Endothelial cell (in vitro differentiated cells): ENCODE measurements around the gene VIL1. TPM values are rescaled to one million over a fixed set of nuclear protein-coding genes. Genes with fewer than 3 reads are reported as not detected.
A peak's percentile ranks its signal among the peaks of the same experiment; 100 is the strongest.

ENCODE experiments used
- DNase-seq: peaks from one replicate; pipeline ENCODE4 v3.0.0; 2021; ENCODE audit warnings: low spot score
- H3K27ac Mint-ChIP-seq: one replicate; pipeline ENCODE4 v1.8.0; 2021; ENCODE audit warnings: mixed read lengths, inconsistent platforms; ENCODE audit not compliant: unreplicated experiment
- H3K27me3 Mint-ChIP-seq: one replicate; pipeline ENCODE4 v1.8.0; 2021; ENCODE audit warnings: mild to moderate bottlenecking, moderate library complexity, mixed read lengths, inconsistent platforms; ENCODE audit not compliant: unreplicated experiment
- H3K36me3 Mint-ChIP-seq: one replicate; pipeline ENCODE4 v1.8.0; 2021; ENCODE audit warnings: mild to moderate bottlenecking, low read depth, mixed read lengths, inconsistent platforms; ENCODE audit not compliant: unreplicated experiment
- H3K4me1 Mint-ChIP-seq: one replicate; pipeline ENCODE4 v1.8.0; 2021; ENCODE audit warnings: mild to moderate bottlenecking, mixed read lengths, inconsistent platforms; ENCODE audit not compliant: unreplicated experiment
- H3K4me3 Mint-ChIP-seq: one replicate; pipeline ENCODE4 v1.8.0; 2021; ENCODE audit warnings: mild to moderate bottlenecking, mixed read lengths, inconsistent platforms; ENCODE audit not compliant: unreplicated experiment
- H3K9me3 Mint-ChIP-seq: one replicate; pipeline ENCODE4 v1.8.0; 2021; ENCODE audit warnings: mixed read lengths, inconsistent platforms; ENCODE audit not compliant: unreplicated experiment
- total RNA-seq: library from RNA; stranded (reverse); fragmentation: NEBNext Ultra II Directional; extraction: Animal tissue kit (Norgen Biotek cat#: 25700); gene quantifications from one replicate; pipeline ENCODE4 v1.2.1, GENCODE V29; 2021; ENCODE audit not compliant: unreplicated experiment
- TF ChIP-seq, protein P1 (sequence below): fragments of 200-600 bp; sonication (generic); IDR thresholded peaks from one replicate; pipeline ENCODE4 v1.5.0; 2021; ENCODE audit warnings: antibody characterized with exemption; ENCODE audit not compliant: unreplicated experiment

Gene VIL1
- total RNA-seq, 1 donor from 2014 or later: 0.44 TPM

DNA sequence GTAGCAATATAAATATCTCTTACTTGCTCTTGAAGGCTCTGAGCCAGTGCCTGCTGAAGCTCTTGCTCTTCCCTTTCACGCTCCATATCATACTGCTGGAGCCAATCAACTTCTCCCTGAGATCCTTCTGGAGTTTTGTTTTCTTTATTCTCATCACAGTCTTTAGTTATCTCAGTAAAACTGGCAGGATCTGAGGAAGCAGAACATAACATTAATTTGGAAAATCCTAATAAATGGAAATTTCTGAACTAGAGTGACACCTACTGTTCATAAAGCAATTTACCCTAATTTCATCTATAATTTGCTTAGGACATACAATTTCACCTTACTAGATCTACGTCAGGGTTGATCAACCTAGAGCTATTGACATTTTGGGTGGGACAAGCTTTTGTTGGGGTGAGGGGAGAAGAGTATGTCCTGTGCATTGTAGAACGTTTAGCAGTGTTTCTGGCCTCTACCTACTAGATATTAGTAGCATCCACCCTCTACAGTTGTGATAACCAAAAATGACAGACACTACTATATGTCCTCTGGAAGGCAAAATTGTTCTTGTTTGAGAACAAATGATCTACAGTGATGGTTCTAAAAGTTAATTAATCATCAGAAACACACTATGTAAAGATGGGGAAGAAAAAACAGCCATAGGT is 47.2 kb downstream of the VIL1 start:
- H3K36me3 Mint-ChIP-seq: peaks cover 6% of the 10 kb centered on the region
- no peak overlapping the region for H3K4me3 Mint-ChIP-seq
- H3K4me1 Mint-ChIP-seq: no peaks in the 10 kb centered on the region
- H3K27me3 Mint-ChIP-seq: no peaks in the 10 kb centered on the region
- no peak for DNase-seq
- no peaks in the 10 kb centered on the region for H3K9me3 Mint-ChIP-seq
- H3K27ac Mint-ChIP-seq: no peak overlapping the region
- TF ChIP-seq, protein P1, sequence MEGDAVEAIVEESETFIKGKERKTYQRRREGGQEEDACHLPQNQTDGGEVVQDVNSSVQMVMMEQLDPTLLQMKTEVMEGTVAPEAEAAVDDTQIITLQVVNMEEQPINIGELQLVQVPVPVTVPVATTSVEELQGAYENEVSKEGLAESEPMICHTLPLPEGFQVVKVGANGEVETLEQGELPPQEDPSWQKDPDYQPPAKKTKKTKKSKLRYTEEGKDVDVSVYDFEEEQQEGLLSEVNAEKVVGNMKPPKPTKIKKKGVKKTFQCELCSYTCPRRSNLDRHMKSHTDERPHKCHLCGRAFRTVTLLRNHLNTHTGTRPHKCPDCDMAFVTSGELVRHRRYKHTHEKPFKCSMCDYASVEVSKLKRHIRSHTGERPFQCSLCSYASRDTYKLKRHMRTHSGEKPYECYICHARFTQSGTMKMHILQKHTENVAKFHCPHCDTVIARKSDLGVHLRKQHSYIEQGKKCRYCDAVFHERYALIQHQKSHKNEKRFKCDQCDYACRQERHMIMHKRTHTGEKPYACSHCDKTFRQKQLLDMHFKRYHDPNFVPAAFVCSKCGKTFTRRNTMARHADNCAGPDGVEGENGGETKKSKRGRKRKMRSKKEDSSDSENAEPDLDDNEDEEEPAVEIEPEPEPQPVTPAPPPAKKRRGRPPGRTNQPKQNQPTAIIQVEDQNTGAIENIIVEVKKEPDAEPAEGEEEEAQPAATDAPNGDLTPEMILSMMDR: peak; percentile 51

DNA sequence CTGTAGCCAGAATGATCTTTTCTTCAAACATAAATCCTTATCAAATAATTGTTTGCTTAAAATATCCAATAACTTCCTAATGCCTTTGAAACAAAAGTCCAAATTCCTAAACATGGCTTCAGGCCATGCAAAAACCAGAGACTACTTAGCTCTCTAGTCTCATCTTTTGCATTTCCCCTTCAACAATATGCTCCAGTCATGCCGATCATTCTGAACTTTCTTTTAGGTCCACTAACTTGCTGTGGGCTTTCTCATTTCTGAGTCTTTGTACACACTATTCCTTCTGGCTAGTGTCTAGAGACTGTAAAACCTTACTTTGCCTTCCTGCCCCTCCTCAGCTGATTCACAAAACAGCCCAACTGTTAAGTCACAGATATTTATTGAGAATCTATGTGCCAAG is 51.5 kb downstream of the VIL1 start:
- no peak for DNase-seq
- TF ChIP-seq, protein P1: no peak
- no peak overlapping the region for H3K27ac Mint-ChIP-seq
- no peak overlapping the region for H3K4me3 Mint-ChIP-seq
- peaks cover 6% of the 10 kb centered on the region for H3K4me1 Mint-ChIP-seq
- H3K36me3 Mint-ChIP-seq: peaks cover 4% of the 10 kb centered on the region
- no peaks in the 10 kb centered on the region for H3K27me3 Mint-ChIP-seq
- H3K9me3 Mint-ChIP-seq: no peaks in the 10 kb centered on the region

DNA sequence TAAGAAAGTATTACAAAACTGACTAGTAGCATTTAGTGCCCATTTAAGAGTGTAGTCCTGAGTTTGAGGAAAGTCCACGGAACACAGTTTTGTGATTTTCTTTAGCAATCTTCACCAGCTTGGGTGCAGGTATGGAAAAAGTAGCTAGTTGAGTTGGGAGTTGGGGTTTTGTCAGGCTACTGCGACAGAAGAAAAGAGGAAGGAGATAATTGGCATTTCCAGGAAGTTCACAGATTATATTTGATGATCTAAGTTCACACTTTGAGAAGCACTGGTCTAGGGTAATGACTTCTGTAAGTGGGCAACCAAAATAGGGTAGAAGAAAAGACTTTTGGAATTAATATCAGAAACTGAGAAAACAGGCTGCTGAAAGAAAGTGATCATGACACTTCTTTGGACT is 52.1 kb downstream of the VIL1 start:
- H3K36me3 Mint-ChIP-seq: peaks cover 4% of the 10 kb centered on the region
- H3K27ac Mint-ChIP-seq: no peak overlapping the region
- H3K4me1 Mint-ChIP-seq: peaks cover 6% of the 10 kb centered on the region
- H3K4me3 Mint-ChIP-seq: no peak overlapping the region
- TF ChIP-seq, protein P1: no peak
- DNase-seq: no peak
- no peaks in the 10 kb centered on the region for H3K27me3 Mint-ChIP-seq
- H3K9me3 Mint-ChIP-seq: no peaks in the 10 kb centered on the region

DNA sequence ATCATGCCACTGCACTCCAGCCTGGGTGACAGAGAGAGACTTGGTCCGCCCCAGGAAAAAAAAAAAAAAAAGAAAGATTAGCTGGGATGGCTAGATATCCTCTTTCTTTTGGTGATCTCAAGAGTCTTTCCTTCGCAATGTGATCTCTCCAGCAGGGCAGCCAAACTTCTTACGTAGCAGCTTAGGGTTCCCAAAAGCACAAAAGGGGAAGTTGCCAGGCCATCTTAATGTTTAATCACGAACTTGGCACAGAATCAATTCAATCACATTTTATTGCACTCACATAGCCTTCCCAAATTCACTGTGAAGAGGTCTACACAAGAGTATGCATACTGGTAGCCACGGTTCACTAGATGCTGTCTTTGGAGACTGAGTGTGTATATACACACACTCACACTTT is 53.1 kb downstream of the VIL1 start:
- Mint-ChIP-seq H3K9me3 (no peaks in the 10 kb centered on the region), H3K4me3 (no peak overlapping the region), H3K27ac (no peak overlapping the region)

DNA sequence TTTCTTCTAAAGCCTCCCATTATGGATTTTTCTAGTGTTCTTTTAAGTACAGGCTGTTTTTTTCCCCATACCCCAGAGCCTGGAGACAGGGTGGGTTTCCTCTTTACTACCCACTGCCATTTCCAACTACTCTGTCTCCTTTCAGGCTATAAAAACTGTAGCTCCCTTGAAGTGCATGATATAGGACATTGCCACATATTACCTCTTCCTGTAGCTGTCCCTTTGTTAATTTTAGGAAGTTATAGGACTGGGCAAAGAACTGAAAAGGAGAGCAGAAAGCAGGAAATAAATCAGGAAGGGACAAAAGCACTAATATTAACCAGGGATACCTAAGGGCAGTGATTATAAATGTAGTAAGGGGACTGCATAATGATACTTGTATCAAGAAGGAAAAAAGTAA is 54.1 kb downstream of the VIL1 start:
- H3K27me3 Mint-ChIP-seq: no peaks in the 10 kb centered on the region
- no peak for DNase-seq
- H3K36me3 Mint-ChIP-seq: peaks cover 4% of the 10 kb centered on the region
- no peaks in the 10 kb centered on the region for H3K9me3 Mint-ChIP-seq
- TF ChIP-seq, protein P1: no peak
- no peak overlapping the region for H3K4me3 Mint-ChIP-seq
- H3K27ac Mint-ChIP-seq: peak overlapping the region; percentile 16
- H3K4me1 Mint-ChIP-seq: peaks cover 6% of the 10 kb centered on the region

More for the DNA sequence above, 53.1 kb downstream of the VIL1 start:
- DNase-seq: no peak
- Mint-ChIP-seq H3K36me3 (peaks cover 4% of the 10 kb centered on the region), H3K4me1 (peaks cover 6% of the 10 kb centered on the region), H3K27me3 (no peaks in the 10 kb centered on the region)
- TF ChIP-seq, protein P1: no peak
